Right atrium auricular region (tissue), 2 donors: Measurements from ENCODE around the gene CHRNB1. TPM values are rescaled to one million over a fixed set of nuclear protein-coding genes. Genes with fewer than 3 reads are reported as not detected.

Experiments
- DNase-seq: peaks from one replicate; pipeline ENCODE4 v3.0.0-alpha.2; 2019; ENCODE audit warnings: low spot score
- H3K27ac ChIP-seq, 2 donors: fragments of 200-600 bp; sonication (generic); 1 replicate in 1 of 2; 2 replicates in 1 of 2; pipeline ENCODE4 v1.5.1; 2016 to 2019
- H3K27me3 ChIP-seq, 2 donors: fragments of 200-600 bp; sonication (generic); one replicate each; pipeline versions ENCODE4 v1.5.1 to v1.6.0; 2017 to 2019
- H3K36me3 ChIP-seq: fragments of 200-600 bp; sonication (generic); one replicate; pipeline ENCODE4 v1.5.1; 2016
- H3K4me1 ChIP-seq, 2 donors: fragments of 200-600 bp; sonication (generic); one replicate each; pipeline versions ENCODE4 v1.5.1 to v1.6.0; 2017 to 2019
- H3K4me3 ChIP-seq, 2 donors: fragments of 200-600 bp; sonication (generic); 1 replicate in 1 of 2; 2 replicates in 1 of 2; pipeline ENCODE4 v1.5.1; 2017 to 2019; ENCODE audit warnings: mild to moderate bottlenecking in 1 of 2, moderate library complexity in 1 of 2
- H3K9me3 ChIP-seq, 2 donors: fragments of 200-600 bp; sonication (generic); one replicate each; pipeline ENCODE4 v1.5.1; 2019
- total RNA-seq, 2 donors: library from RNA; depleted of rRNA; stranded (reverse); fragments of >200 nt; gene quantifications; one replicate each; pipeline ENCODE4 v1.1.0, GENCODE V29; 2016
- TF ChIP-seq, protein P1 (sequence below), 2 donors: fragments of 200-600 bp; sonication (generic); IDR thresholded peaks; one replicate each; pipeline ENCODE4 v1.5.1; 2019; ENCODE audit warnings: antibody characterized with exemption in 2 of 2

The CHRNB1 gene
- total RNA-seq, 2 donors from 2014 or later = 15.8 to 19.0 TPM

GRCh38 chr17:7464081-7464480 is 19.2 kb downstream of the CHRNB1 start:
- TF ChIP-seq, protein P1, sequence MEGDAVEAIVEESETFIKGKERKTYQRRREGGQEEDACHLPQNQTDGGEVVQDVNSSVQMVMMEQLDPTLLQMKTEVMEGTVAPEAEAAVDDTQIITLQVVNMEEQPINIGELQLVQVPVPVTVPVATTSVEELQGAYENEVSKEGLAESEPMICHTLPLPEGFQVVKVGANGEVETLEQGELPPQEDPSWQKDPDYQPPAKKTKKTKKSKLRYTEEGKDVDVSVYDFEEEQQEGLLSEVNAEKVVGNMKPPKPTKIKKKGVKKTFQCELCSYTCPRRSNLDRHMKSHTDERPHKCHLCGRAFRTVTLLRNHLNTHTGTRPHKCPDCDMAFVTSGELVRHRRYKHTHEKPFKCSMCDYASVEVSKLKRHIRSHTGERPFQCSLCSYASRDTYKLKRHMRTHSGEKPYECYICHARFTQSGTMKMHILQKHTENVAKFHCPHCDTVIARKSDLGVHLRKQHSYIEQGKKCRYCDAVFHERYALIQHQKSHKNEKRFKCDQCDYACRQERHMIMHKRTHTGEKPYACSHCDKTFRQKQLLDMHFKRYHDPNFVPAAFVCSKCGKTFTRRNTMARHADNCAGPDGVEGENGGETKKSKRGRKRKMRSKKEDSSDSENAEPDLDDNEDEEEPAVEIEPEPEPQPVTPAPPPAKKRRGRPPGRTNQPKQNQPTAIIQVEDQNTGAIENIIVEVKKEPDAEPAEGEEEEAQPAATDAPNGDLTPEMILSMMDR (IDR thresholded peaks at IDR 0.05) = no peak
- no peaks in the 10 kb centered on the region for H3K9me3 ChIP-seq
- no peak overlapping the region for H3K4me3 ChIP-seq
- H3K27ac ChIP-seq = no peak overlapping the region
- no peaks in the 10 kb centered on the region for H3K27me3 ChIP-seq
- no peak for DNase-seq
- H3K4me1 ChIP-seq = peaks cover 0 to 34% of the 10 kb centered on the region in 2 donors
- H3K36me3 ChIP-seq = peaks cover 46% of the 10 kb centered on the region

GRCh38 chr17:7465597-7466275 is 20.9 kb downstream of the CHRNB1 start:
- Histone ChIP-seq H3K36me3 (peaks cover 46% of the 10 kb centered on the region), H3K4me3 (no peak overlapping the region), H3K4me1 (peaks cover 0 to 47% of the 10 kb centered on the region in 2 donors), H3K27me3 (no peaks in the 10 kb centered on the region), H3K27ac (peak overlapping the region; percentile 74 to 90), H3K9me3 (no peaks in the 10 kb centered on the region)
- TF ChIP-seq, protein P1 (IDR thresholded peaks at IDR 0.05) = no peak
- DNase-seq = no peak

DNA sequence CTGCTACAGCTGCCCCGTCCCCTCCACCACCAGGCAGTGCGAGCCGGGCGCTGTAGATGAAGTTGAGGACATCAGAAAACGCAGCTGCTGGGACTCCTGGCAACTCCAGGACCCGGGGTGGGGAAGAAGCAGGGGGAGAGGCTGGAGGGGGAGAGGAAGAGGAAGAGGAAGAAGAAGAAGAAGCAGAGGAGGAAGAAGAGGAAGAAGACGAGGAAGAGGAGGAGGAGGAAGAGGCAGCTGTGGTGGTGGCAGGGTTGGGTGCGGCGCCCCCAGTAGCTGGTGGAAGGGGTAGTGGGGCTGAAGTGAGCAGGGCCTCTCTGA is 21.4 kb downstream of the CHRNB1 start:
- Histone ChIP-seq H3K27me3 (no peaks in the 10 kb centered on the region), H3K4me1 (peaks cover 0 to 50% of the 10 kb centered on the region in 2 donors), H3K27ac (peak overlapping the region; percentile 74 to 90), H3K9me3 (no peaks in the 10 kb centered on the region), H3K36me3 (peaks cover 46% of the 10 kb centered on the region), H3K4me3 (no peak overlapping the region)
- DNase-seq = no peak
- TF ChIP-seq, protein P1 (IDR thresholded peaks at IDR 0.05) = no peak

DNA sequence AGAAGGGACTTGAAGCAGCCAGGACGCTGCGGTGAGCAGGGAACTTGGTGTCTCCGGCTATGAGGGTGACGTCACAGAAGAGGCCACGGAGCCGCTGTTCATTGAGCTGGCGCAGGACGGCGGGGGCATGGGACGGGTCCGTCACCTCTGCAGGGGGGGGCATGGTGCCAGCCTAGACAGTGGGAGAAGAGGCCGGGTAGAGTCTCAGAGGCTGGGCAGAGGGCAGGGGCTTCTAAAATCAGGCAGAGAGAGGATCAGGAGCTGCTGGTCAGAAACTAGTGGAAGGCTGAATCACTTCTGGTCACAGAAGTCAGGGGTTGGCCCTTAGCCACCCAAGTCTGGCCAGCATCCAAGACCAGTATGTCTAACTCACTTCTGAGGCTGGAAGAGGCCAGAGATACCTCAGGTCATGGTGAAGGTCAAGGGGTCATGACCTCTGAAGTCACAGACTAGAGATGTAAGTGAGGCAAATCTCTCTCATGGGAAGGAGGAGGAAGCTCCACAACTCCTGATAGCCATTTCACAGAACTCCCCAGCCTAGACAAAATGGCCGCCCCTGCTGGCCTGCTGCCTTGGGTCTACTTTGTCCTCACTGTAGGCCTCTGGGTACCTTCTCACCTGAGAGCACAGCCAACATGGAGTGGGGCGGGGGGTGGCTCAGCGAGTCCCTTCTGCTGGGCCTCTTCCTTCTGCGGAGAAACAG is 21.9 kb downstream of the CHRNB1 start:
- Histone ChIP-seq H3K27ac (peak overlapping the region; percentile 74 to 90), H3K4me3 (no peak overlapping the region), H3K36me3 (peaks cover 43% of the 10 kb centered on the region), H3K4me1 (peaks cover 0 to 55% of the 10 kb centered on the region in 2 donors), H3K9me3 (no peaks in the 10 kb centered on the region), H3K27me3 (no peaks in the 10 kb centered on the region)
- TF ChIP-seq, protein P1 (IDR thresholded peaks at IDR 0.05) = no peak
- peak; percentile 89 for DNase-seq

- TF ChIP-seq, protein P1 (IDR thresholded peaks at IDR 0.05) = no peak
- H3K36me3 ChIP-seq = peaks cover 36% of the 10 kb centered on the region
- no peak for DNase-seq
Observed at GRCh38 chr17:7467498-7467897, 22.6 kb downstream of the CHRNB1 start.

More at GRCh38 chr17:7467498-7467897, 22.6 kb downstream of the CHRNB1 start:
- peaks cover 0 to 60% of the 10 kb centered on the region in 2 donors for H3K4me1 ChIP-seq
- H3K27me3 ChIP-seq = no peaks in the 10 kb centered on the region
- H3K4me3 ChIP-seq = no peak overlapping the region
- H3K9me3 ChIP-seq = no peaks in the 10 kb centered on the region
- peak overlapping the region; percentile 74 to 90 for H3K27ac ChIP-seq
